ENCODE results near the gene MRPS31.
A peak's percentile ranks its signal among the peaks of the same experiment; 100 is the strongest.
"Not testable (repeated sequence)": the region's sequence is repeated elsewhere in the genome, so short reads cannot be mapped to it uniquely, and the experiment has no call there.

MRPS31 gene

DNA sequence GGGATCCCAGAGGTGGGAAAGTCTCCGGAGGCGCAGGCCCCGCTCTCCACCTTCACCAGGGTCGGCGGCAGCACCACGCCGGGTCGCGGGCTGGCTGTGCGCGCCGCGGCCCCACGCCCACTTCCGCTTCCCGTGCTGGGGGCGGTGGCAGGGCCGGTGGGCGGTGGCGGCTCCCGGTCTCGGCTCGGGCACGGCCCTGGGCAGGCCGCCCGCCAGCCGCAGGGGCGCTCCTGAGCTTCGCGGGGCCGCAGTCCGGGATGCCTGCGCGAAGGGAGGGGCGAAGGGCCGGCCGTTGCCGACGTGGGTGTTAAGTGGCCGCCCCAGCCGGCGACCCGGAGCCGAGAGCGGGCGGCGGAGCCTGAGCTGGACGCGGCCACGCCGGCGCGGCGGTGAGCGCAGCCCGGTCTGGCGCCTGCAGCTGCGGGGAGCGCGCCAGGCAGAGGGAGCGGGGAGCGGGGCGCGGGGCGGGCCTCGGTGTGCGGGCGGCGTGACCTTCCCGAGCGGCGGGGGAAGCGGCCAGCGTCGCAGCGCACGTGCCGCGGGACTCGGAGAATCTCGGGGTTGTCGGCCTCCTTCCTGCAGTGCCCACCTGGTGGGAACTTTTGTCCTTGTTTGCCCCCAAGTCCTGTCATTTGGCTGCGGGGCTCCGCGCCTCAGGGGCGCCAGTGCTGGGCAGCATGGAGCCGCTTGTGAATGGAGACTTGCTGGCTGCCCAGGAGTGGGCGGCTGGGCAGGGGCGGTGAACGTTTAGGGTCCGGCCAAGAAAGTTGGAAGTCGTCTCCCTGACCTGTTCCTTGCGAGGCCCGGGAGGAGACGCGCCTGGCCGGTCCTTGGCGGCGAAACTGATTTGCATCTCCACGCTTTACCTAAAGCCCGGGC lies 18.5 kb upstream of the MRPS31 start, which contains the start of gene SLC25A15:
Gene SLC25A15, plus strand, starts transcription at position 337 of the 879 bp plus-strand sequence. CDS start 3,616 bp downstream, outside the sequence.
- DNase-seq (ENCODE audit: low spot score) = peak; percentile 84

DNA sequence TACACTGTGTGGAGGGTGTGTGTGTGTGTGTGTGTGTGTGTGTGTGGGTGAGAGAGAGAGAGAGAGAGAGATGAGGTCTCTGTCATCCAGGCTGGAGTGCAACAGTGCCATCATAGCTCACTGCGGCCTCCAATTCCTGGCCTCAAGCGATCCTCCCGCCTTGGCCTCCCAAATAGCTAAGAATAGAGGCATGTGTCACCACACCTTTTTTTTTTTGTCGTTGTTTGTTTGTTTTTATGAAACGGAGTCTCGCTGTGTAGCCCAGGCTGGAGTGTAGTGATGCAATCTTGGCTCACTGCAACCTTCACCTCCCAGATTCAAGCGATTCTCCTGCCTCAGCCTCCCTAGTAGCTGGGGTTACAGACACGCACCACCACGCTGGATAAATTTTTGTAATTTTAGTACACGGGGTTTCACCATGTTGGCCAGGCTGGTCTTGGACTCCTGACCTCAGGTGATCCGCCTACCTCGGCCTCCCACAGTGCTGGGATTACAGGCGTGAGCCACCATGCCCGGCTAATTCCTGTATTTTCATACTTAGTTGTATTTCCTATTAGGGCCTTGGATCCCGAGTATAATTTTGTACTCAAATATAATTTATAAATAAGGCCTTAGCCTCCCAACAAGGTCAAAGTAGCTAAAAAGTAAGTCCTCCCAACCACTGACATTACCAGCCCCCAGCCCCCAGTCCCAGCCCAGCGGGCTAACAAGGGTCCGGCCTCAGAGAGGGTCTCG lies 17.7 kb upstream of the MRPS31 start:
- DNase-seq (ENCODE audit: low spot score) = not testable (repeated sequence)

DNA sequence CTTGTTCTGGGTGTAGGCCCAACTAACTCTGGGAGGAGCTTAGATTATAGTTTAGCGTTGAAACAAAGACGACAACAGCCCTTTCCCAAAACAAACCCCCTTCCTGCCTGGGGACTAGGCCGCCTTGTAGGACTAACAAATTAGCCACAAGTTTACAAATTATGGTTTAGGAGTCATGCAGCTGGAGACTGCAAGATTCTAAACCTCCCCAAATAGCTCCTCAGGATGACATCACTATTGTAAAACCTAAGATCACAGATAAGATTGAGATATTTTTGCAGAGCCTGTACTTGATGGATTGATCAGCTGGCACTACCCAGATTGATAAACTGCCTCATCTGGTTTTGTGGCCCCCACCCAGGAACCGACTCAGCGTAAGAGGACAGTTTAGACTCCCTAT lies 16.1 kb upstream of the MRPS31 start:
- no peak for DNase-seq (ENCODE audit: low spot score)

DNA sequence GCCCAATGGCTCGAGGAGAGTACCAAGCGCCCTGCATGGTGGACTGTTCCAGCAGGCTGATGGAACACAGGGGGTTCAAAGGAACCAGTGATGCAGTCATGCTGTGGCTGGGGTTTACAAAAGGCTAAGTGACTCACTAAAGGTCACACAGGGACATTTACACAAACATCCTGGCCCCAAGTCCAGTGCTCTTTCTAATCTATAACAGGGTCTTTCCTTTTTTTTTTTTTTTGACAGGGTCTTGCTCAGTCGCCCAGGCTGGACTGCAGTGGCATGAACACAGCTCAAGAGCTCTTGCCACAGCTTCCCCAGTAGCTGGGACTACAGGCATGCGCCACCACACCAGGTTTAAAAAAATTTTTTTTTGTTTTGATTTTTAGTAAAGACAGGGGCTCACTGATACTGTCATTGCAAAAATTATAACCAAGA lies 15.6 kb upstream of the MRPS31 start:
- DNase-seq (ENCODE audit: low spot score) = peak; percentile 44

- DNase-seq (ENCODE audit: low spot score) = no peak
Measured at GRCh38 chr13:40784540-40784939, 13.6 kb upstream of the MRPS31 start.

- DNase-seq (ENCODE audit: low spot score) = not testable (repeated sequence)
Measured at GRCh38 chr13:40782971-40783370, 12.0 kb upstream of the MRPS31 start.

- DNase-seq (ENCODE audit: low spot score) = no peak
Measured at GRCh38 chr13:40781717-40782116, 10.7 kb upstream of the MRPS31 start.

GRCh38 chr13:40780822-40781401 lies 9.9 kb upstream of the MRPS31 start:
- no peak for DNase-seq (ENCODE audit: low spot score)

- DNase-seq (ENCODE audit: low spot score) = no peak
Measured at GRCh38 chr13:40779796-40780285, 8.9 kb upstream of the MRPS31 start.

DNA sequence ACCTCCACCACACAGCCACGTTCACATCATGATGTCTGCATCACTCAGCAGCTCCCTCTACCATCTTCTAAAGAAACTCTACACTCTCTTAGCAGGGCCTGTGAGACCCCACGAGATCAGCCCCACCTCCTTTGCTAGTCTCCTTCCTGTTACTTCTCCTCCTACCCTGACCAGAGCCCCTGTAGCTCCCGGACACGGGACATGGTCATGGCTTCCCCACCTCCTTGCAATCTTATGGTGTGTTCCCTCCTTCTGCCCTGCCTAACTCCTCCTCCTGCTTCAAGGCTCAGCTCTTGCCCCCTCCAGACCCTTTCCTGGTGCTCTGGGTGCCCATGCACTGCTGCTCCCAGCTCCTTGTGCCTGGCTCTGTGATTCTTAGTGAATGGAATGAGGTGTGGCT lies 8.1 kb upstream of the MRPS31 start:
- no peak for DNase-seq (ENCODE audit: low spot score)

- DNase-seq (ENCODE audit: low spot score) = no peak
Measured at GRCh38 chr13:40777809-40778175, 6.8 kb upstream of the MRPS31 start.

DNA sequence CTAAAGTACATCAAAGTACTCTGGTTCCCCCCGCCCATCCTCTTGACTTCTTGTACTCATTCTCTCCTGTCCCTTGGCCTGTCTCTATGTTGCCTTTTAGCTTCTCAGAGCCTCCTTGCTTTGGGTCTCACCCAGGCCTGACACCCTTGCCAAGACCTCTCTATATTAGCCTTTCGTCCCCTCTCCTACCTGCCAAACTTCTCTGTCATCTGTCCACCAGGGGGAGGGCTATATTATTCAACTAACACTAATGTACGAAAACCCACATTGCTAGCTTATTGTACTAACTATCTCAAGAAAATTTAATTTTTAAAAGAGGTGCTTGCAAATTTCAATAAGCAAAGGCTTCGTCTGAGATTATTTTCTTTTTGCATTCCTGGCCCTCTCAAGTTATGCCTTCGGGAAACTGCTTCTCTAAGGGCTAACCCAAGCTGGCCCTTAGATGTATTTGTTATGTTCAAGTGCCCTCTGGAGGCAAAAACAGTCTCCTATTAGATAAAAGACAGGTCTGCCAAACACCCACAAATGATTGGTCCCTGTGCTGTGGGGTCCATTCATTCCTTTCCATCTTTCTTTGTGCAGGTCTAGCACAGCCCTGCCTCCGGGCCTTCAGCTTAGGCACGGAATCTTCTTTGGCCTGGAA lies 6.3 kb upstream of the MRPS31 start:
- no peak for DNase-seq (ENCODE audit: low spot score)

- no peak for DNase-seq (ENCODE audit: low spot score)
Measured at GRCh38 chr13:40776681-40777165, 5.7 kb upstream of the MRPS31 start.

GRCh38 chr13:40776232-40776631 lies 5.2 kb upstream of the MRPS31 start:
- no peak for DNase-seq (ENCODE audit: low spot score)

DNA sequence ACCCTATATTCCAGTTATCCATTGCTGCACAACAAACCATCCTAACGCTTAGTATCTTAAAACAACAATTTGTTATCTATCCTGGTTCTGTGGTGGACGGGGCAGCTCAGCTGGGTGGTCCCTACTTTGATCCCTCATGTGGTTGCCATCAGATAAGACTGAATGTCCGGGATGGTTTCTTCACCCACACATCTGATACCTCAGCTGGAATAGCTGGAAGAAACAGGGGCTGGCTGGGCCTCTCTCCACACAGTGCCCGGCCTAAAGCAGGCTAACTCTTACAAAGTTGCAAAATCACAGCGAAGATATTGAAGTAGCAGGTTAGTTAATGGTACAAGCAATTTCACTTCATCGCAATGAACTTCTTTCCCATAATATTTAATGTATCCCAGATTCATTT lies 3.7 kb upstream of the MRPS31 start:
- no peak for DNase-seq (ENCODE audit: low spot score)

- DNase-seq (ENCODE audit: low spot score) = no peak
Measured at GRCh38 chr13:40772765-40773473, 1.9 kb upstream of the MRPS31 start.

- no peak for DNase-seq (ENCODE audit: low spot score)
Measured at GRCh38 chr13:40770609-40770933, 419 bp downstream of the MRPS31 start.

GRCh38 chr13:40769970-40770369 lies 1.0 kb downstream of the MRPS31 start:
- no peak for DNase-seq (ENCODE audit: low spot score)

DNA sequence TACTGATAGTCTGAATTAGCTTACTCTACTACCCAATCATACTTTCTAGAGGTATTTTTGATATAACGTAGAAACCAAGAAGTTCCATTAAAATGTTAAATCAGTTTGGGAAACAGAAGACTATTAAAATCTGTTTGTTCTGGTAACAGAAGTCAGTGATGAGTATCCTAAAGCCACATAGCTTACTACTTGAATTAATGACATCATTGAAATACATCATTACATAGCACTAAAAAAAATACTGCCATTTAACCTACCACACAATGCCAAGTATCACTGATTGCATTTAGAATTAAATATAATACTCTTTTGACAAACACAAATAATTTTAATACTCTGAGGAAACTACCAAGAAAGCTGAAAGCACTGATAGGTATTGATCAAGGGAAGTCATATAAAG lies 5.4 kb downstream of the MRPS31 start:
- no peak for DNase-seq (ENCODE audit: low spot score)

DNA sequence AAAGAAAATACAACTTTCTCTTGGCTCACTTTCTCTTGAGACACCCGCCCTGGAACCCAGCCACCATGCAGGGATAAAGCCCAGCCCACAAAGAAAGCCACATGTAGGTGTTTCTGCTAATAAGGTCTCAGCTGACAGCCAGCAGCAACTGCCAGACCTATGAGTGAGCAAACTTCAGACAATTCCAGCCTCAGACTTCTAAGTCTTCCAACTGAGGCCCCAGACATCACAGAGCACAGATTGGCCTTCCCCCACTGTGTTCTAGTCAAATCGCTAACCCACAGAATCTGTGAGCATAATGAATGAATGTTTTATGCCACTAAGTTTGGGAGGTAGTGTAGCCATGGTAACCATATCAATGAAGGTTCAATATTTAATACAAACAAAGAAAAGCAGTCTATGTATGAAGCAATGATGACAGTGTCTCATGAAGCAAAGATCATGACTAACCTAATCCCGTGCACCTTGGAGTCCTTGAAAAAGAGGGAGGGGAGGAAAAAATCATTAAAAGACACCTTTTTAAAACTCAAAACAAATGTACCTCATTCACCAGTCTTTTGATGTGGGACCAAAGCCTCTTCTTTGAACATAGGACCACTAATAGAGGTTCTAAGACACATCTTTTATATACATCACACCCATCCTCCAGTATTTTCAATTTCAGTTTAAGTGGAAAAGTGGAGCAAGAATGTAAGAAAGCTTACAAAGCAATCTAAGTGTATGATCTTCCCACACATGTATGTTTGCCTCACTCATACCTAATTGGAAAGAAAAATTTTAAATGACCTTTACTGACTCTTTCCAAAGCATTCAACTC lies 6.2 kb downstream of the MRPS31 start:
- no peak for DNase-seq (ENCODE audit: low spot score)

DNA sequence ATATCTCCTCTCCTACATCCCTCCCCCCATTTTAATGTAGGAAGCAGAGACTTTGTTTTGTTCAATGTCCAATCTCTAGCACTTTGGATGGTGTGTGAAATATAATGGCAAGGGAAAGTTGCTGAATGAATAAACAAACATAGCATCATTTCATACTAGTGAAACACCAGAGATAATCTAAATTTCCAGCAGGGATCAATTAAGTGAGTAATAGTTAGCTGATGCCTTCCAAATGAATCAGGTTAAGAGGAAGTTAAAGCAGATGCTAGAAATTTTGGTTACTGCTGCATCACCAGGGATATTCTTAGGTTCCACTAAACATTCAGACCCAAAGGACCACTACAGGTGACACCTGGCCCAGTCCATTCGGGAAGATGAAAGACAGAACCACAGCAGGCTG lies 8.1 kb downstream of the MRPS31 start:
- DNase-seq (ENCODE audit: low spot score) = no peak
